Activated T-cell treated with anti-CD3 and anti-CD28 coated beads for 4 hours (primary cell): ENCODE measurements around the gene UBE2B.
"Not testable (repeated sequence)": the region's sequence is repeated elsewhere in the genome, so short reads cannot be mapped to it uniquely, and the experiment has no call there.

Experiments used
- DNase-seq: peaks from one replicate; pipeline ENCODE4 v3.0.0-alpha.2; 2020

The UBE2B gene

DNA sequence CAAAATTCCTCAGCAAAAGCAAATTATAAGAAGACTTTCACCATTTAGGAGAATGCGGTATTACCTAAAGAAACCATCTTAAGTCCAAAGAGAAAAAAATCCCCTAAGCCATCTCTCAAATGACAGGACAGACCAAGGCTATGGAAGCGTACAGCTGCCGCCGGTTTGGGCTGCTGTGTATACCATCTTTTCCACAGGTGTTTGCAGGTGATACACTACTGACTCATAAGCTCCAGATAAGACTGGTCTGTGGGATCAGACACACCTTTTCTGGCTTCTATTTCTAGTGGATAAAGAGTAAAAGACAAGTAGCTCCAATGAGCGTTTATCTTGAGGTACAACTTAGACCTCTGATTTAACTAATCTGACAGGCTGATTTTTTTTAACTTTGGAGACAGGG lies 32.6 kb downstream of the UBE2B start:
- DNase-seq: no peak

DNA sequence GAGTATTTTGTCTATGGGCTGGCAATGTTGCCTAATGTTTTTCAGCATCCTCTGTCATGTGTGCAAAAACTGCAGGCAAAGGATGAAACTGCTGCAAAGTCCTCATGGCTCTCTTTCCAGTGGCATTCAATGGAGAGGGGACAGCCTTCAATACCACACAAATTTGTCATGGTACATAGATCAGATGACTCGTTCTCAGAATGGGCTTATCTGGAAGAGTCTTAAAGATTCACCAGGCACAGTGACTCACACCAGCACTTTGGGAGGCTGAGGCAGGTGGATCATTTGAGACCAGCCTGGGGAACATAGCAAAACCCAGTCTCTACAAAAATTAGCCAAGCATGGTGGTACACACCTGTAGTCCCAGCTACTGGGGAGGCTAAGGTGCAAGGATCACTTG lies 35.0 kb downstream of the UBE2B start:
- DNase-seq: no peak

DNA sequence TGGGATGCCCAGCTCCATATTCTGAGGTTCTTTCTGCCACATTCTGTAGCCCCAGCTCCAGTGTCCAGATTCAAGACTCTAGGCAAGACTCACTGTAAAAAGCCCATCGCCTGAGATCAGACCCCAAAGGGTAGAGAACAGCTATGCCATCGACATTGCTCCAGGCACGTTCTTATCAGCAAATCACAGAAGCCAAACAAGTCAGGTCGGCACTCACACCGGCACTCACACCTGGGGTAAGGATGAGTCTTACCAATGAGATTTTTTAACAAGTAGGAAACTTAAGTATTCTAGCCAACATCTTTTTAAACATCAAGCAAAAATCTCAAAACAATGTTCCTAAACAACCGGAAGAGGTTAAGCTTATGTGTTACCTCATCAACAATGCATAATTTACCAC lies 38.0 kb downstream of the UBE2B start:
- no peak for DNase-seq

GRCh38 chr5:134410822-134411221 lies 39.5 kb downstream of the UBE2B start:
- DNase-seq: no peak

GRCh38 chr5:134411228-134411545 lies 39.8 kb downstream of the UBE2B start:
- DNase-seq: no peak

DNA sequence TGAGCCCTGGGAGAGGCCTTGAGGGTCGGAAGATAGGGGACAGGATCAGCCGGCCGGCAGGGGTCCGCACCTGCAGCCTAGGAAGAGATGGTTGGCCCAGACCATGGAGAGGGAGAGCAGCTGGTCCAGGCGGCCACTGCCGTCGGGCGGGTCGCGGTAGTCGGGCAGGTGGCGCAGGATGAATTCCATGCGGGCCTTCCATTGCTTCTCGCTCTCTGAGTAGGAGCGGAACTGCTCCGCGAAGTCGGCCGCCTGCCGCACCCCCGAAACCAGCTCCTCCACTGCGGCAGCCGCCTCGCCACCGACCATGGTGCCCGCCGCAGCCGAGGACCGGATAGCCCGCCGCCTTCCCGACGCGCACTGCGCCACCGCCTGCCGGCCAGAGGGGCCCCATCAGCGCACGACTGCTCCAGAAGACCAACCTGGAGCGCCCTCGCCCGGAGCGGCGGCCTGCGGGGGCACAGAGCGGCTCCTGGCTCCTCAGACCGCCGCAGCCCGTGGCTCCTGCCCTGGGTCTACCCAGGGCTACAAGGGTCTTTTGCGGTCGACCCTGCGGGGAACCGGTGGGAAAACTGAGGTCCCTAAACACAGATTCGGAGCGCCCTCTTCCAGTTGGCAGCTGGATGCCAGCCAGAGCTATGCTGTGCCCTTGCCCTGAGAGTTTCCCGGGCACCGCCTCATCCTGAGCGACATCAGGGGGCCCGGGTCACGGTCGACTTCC lies 40.3 kb downstream of the UBE2B start, which contains the start of gene CDKN2AIPNL:
Gene CDKN2AIPNL (minus strand): TSS at position 336 of the 721 bp plus-strand sequence. CDS start 27 bp downstream, at position 309.
- peak; percentile 77 for DNase-seq

- DNase-seq: no peak
These were observed 41.7 kb downstream of the UBE2B start for GRCh38 chr5:134413046-134413445.

GRCh38 chr5:134417707-134418106 lies 46.3 kb downstream of the UBE2B start:
- no peak for DNase-seq

GRCh38 chr5:134418958-134419357 lies 47.6 kb downstream of the UBE2B start:
- DNase-seq: no peak

DNA sequence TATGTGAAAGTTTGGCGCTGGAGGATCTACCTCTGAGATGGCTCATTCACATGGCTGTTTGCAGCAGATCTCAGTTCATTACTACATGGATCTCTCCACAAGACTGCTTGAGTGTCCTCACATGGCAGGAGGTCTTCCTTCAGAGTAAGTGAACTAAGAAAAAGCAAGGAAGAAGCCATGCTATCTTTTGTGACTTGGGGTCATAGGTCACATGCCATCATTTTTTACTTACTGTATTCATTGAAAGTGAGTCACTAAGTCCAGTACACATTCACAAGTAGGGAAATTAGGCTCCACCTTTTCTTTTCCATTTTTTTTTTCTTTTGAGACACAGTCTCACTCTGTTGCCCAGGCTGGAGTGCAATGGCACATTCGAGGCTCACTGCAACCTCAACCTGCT lies 49.0 kb downstream of the UBE2B start:
- DNase-seq: no peak

DNA sequence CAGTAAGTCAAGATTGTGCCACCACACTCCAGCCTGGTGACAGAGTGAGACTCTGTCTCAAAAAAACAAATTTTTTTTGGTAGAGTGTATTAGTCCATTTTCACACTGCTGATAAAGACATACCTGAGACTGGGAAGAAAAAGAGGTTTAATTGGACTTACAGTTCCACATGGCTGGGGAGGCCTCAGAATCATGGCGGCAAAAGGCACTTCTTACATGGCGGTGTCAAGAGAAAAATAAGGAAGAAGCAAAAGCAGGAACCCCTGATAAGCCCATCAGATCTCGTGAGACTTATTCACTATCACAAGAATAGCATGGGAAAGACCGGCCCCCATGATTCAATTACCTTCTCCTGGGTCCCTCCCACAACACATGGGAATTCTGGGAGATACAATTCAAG lies 49.7 kb downstream of the UBE2B start:
- DNase-seq: not testable (repeated sequence)

GRCh38 chr5:134422791-134423365 lies 51.5 kb downstream of the UBE2B start:
- DNase-seq: no peak

- DNase-seq: no peak
These were observed 52.0 kb downstream of the UBE2B start for GRCh38 chr5:134423376-134423775.

- DNase-seq: no peak
These were observed 55.0 kb downstream of the UBE2B start for GRCh38 chr5:134426361-134426760.

GRCh38 chr5:134427540-134428041 lies 56.2 kb downstream of the UBE2B start:
- DNase-seq: no peak

GRCh38 chr5:134430001-134430569 lies 58.7 kb downstream of the UBE2B start:
- no peak for DNase-seq

GRCh38 chr5:134432174-134432573 lies 60.8 kb downstream of the UBE2B start:
- no peak for DNase-seq

DNA sequence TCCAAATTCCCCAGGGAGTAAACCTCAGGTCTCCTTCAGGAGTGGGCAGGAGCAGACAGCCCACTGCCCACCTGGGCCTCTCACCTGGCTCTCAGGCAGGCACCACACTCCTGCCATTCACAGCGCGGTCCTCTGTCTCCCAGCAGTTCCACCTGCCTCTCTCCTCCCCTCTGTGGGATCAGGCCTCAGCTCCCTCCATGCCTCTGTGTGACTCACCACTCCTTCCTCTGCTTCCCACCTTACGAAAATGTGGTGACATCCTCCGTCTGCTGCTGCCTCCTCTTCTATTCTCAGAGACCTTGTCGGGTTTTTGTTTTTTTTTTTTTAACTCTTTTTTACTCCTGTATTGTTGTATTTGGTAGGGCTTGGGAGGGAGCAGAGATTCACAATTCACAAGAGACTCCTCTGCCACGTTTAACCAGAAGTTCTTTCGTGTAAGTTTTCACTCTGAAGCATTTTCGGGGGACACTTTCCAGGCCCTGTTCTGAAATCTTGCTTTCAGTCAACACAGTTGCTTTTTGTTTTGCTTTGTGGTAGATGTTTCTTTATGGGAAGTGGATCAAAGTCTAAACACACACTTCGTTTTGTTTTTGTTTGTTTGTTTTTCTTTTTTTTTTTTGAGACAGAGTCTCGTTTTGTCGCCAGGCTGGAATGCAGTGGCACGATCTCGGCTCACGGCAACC lies 61.4 kb downstream of the UBE2B start:
- DNase-seq: no peak

DNA sequence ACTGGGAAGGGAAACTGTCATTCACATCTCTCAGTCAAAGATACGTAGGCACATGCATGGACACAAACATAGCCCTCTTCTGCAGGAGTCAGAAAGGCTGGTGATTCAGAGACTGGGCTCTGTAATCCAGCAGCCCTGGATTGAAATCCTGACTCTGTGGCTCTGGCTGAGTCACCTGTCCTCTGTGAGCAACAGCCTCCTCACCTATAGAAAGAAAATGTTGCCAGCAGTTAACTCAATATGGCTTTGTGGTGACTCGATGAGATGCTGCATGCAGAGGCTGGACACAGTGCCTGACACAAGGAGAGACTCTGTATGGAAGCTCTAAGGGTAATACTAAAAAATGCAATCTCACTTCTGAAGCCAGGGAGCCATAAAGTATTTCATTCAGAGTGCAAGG lies 64.2 kb downstream of the UBE2B start:
- no peak for DNase-seq

DNA sequence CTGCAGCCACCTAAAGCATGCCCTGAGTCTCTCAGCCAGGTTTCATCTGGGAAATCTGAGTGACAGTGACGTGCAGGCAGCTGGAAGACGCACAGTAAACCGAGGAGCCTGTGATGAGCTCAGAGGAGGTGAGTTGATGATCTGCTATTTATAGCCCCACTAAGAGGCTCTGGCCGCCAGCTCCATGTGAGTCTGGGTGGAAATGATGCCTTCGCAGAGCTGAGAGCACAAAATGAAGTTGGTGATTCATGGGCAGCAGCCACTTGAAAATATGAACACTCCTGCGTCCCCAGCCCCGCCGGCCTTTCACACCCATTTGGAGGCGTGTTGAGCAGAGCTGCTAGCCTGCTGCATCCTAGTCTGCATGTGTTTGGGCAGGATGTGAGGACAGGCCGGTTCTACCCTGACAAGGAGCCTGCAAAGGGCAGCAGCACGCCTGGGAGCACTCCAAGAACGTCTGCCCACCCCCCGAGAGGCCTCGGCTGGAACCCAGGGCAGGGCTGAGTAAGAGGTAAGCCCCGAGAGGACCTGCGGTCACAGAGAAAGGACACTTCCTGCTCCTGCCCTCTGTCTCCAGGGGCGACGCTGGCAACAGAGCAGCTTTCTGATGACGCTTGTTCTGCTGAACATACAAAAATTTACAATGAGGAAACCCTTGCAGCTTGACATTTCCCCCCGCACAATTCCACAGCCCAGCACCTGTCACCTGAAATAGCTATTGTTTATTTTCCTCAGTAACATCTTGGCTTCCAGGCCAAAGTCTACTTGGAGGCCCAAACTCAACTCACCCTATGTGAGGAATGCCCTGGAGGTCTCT lies 65.4 kb downstream of the UBE2B start:
- DNase-seq: no peak

GRCh38 chr5:134437340-134437846 lies 66.0 kb downstream of the UBE2B start:
- no peak for DNase-seq

GRCh38 chr5:134437847-134438581 lies 66.6 kb downstream of the UBE2B start:
- no peak for DNase-seq
